ENCODE measurements around the gene MXRA7.
A peak's percentile ranks its signal among the peaks of the same experiment; 100 is the strongest.
"Not testable (repeated sequence)": the region's sequence is repeated elsewhere in the genome, so short reads cannot be mapped to it uniquely, and the experiment has no call there.

MXRA7 gene

GRCh38 chr17:76714336-76714735 lies 3.6 kb upstream of the MXRA7 start:
- peaks cover 17% of the 10 kb centered on the region for H3K4me1 ChIP-seq (ENCODE audit: low read length)
- TF ChIP-seq CTCF (IDR thresholded peaks at IDR 0.05; ENCODE audit: low read depth, low read length) (no peak), EZH2phosphoT487 (IDR thresholded peaks at IDR 0.05; ENCODE audit: low read depth) (no peak)
- H3K4me2 ChIP-seq (ENCODE audit: low read length), result no peak overlapping the region
- peaks cover 41% of the 10 kb centered on the region for H3K36me3 ChIP-seq (replicated peaks; ENCODE audit: low read depth, low read length)
- peaks cover 13% of the 10 kb centered on the region; the same call in 1 of the 2 replicates for H4K20me1 ChIP-seq (ENCODE audit: insufficient read depth, low read length)
- peaks cover 3% of the 10 kb centered on the region; the same call in 1 of the 2 replicates for H3K27me3 ChIP-seq (ENCODE audit: low read depth, low read length)
- no peak overlapping the region for H3K27ac ChIP-seq (ENCODE audit: low read length)
- H2AFZ ChIP-seq (ENCODE audit: low read depth, low read length), result no peak overlapping the region
- peaks cover 4% of the 10 kb centered on the region for H3K79me2 ChIP-seq (ENCODE audit: low read length)
- no peak overlapping the region for H3K9ac ChIP-seq (ENCODE audit: low read length)
- H3K9me3 ChIP-seq (ENCODE audit: insufficient read depth, low read length), result no peaks in the 10 kb centered on the region
- no peak overlapping the region for H3K4me3 ChIP-seq (ENCODE audit: low read length)

- Histone ChIP-seq H4K20me1 (ENCODE audit: insufficient read depth, low read length) (peaks cover 13% of the 10 kb centered on the region; the same call in 1 of the 2 replicates), H3K4me3 (ENCODE audit: low read length) (no peak overlapping the region), H3K27ac (ENCODE audit: low read length) (no peak overlapping the region), H3K79me2 (ENCODE audit: low read length) (peaks cover 4% of the 10 kb centered on the region), H3K27me3 (ENCODE audit: low read depth, low read length) (peaks cover 3% of the 10 kb centered on the region; the same call in 1 of the 2 replicates), H3K9ac (ENCODE audit: low read length) (no peak overlapping the region), H3K4me2 (ENCODE audit: low read length) (no peak overlapping the region), H3K36me3 (replicated peaks; ENCODE audit: low read depth, low read length) (peaks cover 38% of the 10 kb centered on the region), H2AFZ (ENCODE audit: low read depth, low read length) (no peak overlapping the region), H3K4me1 (ENCODE audit: low read length) (peaks cover 17% of the 10 kb centered on the region), H3K9me3 (ENCODE audit: insufficient read depth, low read length) (no peaks in the 10 kb centered on the region)
- no peak for TF ChIP-seq EZH2phosphoT487 (IDR thresholded peaks at IDR 0.05; ENCODE audit: low read depth)
- no peak for TF ChIP-seq CTCF (IDR thresholded peaks at IDR 0.05; ENCODE audit: low read depth, low read length)
These were observed 3.0 kb upstream of the MXRA7 start for GRCh38 chr17:76713765-76714164.

DNA sequence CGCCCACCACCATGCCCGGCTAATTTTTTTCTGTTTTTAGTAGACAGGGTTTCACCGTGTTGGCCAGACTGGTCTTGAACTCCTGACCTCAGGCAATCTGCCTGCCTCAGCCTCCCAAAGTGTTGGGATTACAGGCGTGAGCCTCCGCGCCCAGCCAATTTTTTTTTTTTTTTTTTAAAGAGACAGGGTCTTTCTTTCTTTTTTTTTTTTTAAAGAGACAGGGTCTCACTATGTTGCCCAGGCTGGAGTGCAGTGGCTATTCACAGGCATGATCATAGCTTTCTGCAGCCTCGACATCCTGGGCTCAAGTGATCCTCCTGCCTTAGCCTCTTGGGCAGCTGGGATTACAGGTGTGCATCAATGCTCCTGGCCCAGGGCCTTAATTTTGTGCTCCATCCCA lies 1.6 kb upstream of the MXRA7 start:
- H3K4me2 ChIP-seq (ENCODE audit: low read length); H2AFZ ChIP-seq (ENCODE audit: low read depth, low read length); H3K79me2 ChIP-seq (ENCODE audit: low read length); H3K4me3 ChIP-seq (ENCODE audit: low read length); H3K9ac ChIP-seq (ENCODE audit: low read length); H3K27ac ChIP-seq (ENCODE audit: low read length); H3K9me3 ChIP-seq (ENCODE audit: insufficient read depth, low read length); H3K27me3 ChIP-seq (ENCODE audit: low read depth, low read length): not testable (repeated sequence)
- Histone ChIP-seq H3K36me3 (replicated peaks; ENCODE audit: low read depth, low read length) (peaks cover 29% of the 10 kb centered on the region), H3K4me1 (ENCODE audit: low read length) (peaks cover 17% of the 10 kb centered on the region), H4K20me1 (ENCODE audit: insufficient read depth, low read length) (peaks cover 13% of the 10 kb centered on the region; the same call in 1 of the 2 replicates)

DNA sequence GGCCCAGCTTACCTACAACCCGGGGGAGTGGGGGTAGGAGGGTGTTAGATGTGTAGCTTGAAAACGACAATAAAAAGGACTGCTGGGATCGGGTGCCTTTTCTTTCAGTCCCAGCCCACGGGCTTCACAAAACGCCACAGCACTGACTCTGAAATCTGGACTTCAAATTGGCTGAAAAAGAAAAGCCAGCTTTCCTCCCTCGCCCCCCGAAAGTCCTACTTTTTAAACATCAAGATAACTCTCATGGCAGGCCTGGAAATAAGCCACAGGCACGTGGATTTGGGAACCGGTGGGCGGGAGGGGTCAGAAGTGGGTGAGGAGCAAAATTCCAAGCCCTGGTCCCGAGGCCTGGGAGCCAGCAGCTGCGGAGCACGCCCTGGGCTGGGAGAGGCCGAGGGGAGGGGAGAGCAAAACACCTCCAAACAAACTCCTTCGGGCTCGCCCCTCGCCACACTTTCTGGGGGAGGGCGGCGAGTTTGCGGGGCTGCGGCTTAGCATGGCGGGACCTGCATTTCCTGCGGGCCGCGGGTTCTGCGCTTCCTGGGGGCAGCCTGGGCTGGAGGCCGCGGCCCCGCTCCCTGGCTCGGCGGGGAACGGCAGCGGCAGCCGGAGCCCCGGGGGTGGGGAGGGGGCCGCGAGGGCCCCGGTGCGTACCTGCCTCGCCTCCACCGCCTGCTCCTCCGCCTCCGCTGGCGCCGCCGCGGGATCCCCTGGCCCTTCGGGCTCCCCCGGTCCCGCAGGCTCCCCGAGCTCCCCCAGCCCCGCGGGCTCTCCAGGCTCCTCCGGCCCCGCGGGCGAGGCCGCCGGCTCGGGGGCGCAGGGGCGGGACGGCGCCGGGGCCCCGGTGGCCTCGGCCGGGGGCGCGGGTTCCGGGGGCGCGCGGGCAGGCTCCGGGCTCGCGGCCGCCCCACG lies 558 bp downstream of the MXRA7 start:
- H3K36me3 ChIP-seq (replicated peaks; ENCODE audit: low read depth, low read length), result peaks cover 13% of the 10 kb centered on the region
- not testable (repeated sequence) for H3K27ac ChIP-seq (ENCODE audit: low read length); H4K20me1 ChIP-seq (ENCODE audit: insufficient read depth, low read length); H3K9me3 ChIP-seq (ENCODE audit: insufficient read depth, low read length); H3K79me2 ChIP-seq (ENCODE audit: low read length); H3K27me3 ChIP-seq (ENCODE audit: low read depth, low read length)
- H3K4me1 ChIP-seq (ENCODE audit: low read length), result peaks cover 12% of the 10 kb centered on the region
- peak overlapping the region; percentile 75 for H3K9ac ChIP-seq (ENCODE audit: low read length)
- peak overlapping the region; percentile 70; the same call in 1 of the 2 replicates for H2AFZ ChIP-seq (ENCODE audit: low read depth, low read length)
- H3K4me2 ChIP-seq (ENCODE audit: low read length), result peak overlapping the region; percentile 100
- H3K4me3 ChIP-seq (ENCODE audit: low read length), result peak overlapping the region; percentile 84

Data from OCI-LY3 (cell line).